ENCODE measurements around the gene TOGARAM1.

- TF ChIP-seq ZNF274 (IDR thresholded peaks at IDR 0.05; ENCODE audit: low read depth, low read length), result no peak
- TF ChIP-seq SUZ12 (IDR thresholded peaks at IDR 0.05; ENCODE audit: extremely low read depth, insufficient read depth, insufficient read length), result no peak
- TF ChIP-seq YY1 (IDR thresholded peaks at IDR 0.05; ENCODE audit: insufficient read depth, insufficient read length), result no peak
These were observed 1.8 kb upstream of the TOGARAM1 start for GRCh38 chr14:44960146-44960545.
